Kidney (tissue), 14 donors: ENCODE measurements around the gene ZER1. TPM values are rescaled to one million over a fixed set of nuclear protein-coding genes. Genes with fewer than 3 reads are reported as not detected.

ENCODE experiments used
- DNase-seq, 5 donors: peaks; one replicate each; pipeline ENCODE4 v3.0.0-alpha.2; 2013 to 2020
- FAIRE-seq: peaks from 2 replicates; lab custom pipeline; 2012; peaks lifted over from hg19 to GRCh38; lab: Jason Lieb, UNC
- H3K27ac ChIP-seq, 2 donors: one replicate each; pipeline ENCODE4 v1.7.0; 2013; ENCODE audit warnings: low read depth in 2 of 2, low read length in 2 of 2, inconsistent platforms in 1 of 2
- H3K27me3 ChIP-seq: one replicate; pipeline ENCODE4 v1.7.1; 2013; ENCODE audit warnings: low read length, inconsistent platforms; ENCODE audit not compliant: control insufficient read depth, insufficient read depth
- H3K36me3 ChIP-seq, 3 donors: one replicate each; pipeline versions ENCODE4 v1.7.0 to v1.7.1; 2013; ENCODE audit warnings: low read length in 3 of 3, control low read depth in 1 of 3, inconsistent platforms in 1 of 3; ENCODE audit not compliant: insufficient read depth in 3 of 3, control insufficient read depth in 2 of 3
- H3K4me1 ChIP-seq, 3 donors: one replicate each; pipeline versions ENCODE4 v1.7.0 to v1.7.1; 2013; ENCODE audit warnings: low read length in 3 of 3, inconsistent platforms in 1 of 3, low read depth in 1 of 3; ENCODE audit not compliant: control insufficient read depth in 2 of 3, insufficient read depth in 2 of 3
- H3K4me3 ChIP-seq, 3 donors: one replicate each; pipeline versions ENCODE4 v1.7.0 to v1.8.1; 2013; ENCODE audit warnings: low read length in 3 of 3, control low read depth in 1 of 3, inconsistent platforms in 1 of 3
- H3K9ac ChIP-seq, 3 donors: one replicate each; pipeline versions ENCODE4 v1.7.0 to v1.7.1; 2013; ENCODE audit warnings: low read length in 3 of 3, control low read depth in 1 of 3, inconsistent platforms in 1 of 3
- H3K9me3 ChIP-seq, 3 donors: one replicate each; pipeline versions ENCODE4 v1.7.0 to v1.7.1; 2013; ENCODE audit warnings: low read length in 3 of 3, control low read depth in 1 of 3, inconsistent platforms in 1 of 3; ENCODE audit not compliant: control insufficient read depth in 2 of 3, insufficient read depth in 1 of 3
- CTCF ChIP-seq: IDR thresholded peaks from 3 replicates; pipeline ENCODE4 v1.5.1; 2012; ENCODE audit warnings: mild to moderate bottlenecking, moderate library complexity, borderline replicate concordance; ENCODE audit not compliant: insufficient read depth; ENCODE audit errors: extremely low read depth
- intact Hi-C: fragments of 100-400 bp; cut with DNase I; formaldehyde crosslinking; loops from one replicate; pipeline ENCODE4 v1.11.1; 2022
- polyA plus RNA-seq: library from polyadenylated mRNA; stranded (reverse); fragments of 350-450 nt; fragmentation: Illumina TruSeq; extraction: RNeasy Lipid Tissue Mini Kit (QIAGEN cat#74804); gene quantifications from one replicate; pipeline ENCODE4 v1.2.3, GENCODE V29; 2014; ENCODE audit warnings: low read depth, low replicate concordance; ENCODE audit not compliant: insufficient read depth
- total RNA-seq: library from RNA; stranded (reverse); fragmentation: NEBNext Ultra II Directional; extraction: Animal tissue kit (Norgen Biotek cat#: 25700); gene quantifications from one replicate; pipeline ENCODE4 v1.2.1, GENCODE V29; 2021
- donor health status: control.
- donor health status: control.
- donor health status: control.
- donor health status: control.
- donor health status: control.
- donor health status: DM: yes; HTN: yes; CAD: no.
- donor health status: Normal renal cell carcinoma (clear cell type).

The ZER1 gene
- total and polyA plus RNA-seq, 2 donors from 2014 or later = 31.1 to 43.2 TPM

DNA sequence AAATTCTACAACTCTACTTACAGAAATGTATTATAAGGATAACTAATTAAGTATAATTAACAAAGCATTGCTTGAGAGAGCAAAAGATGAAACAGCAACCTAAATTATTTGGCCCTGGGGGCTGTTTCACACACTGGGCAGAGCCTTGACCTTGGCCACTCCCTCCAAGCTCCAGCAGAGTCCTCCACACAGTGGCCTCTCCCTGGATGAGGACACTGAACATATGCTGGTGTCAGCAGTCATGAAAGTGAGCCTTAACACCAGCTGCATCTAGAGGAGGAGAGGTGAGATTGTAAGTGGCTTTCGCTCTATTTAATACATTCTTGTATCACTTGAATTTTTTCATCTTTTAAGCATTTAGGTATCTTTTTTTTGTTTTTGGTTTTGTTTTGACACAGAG is 24.5 kb downstream of the ZER1 start:
- intact Hi-C loops = no loop called here
- TF ChIP-seq CTCF = no peak
- H3K27me3 ChIP-seq = no peaks in the 10 kb centered on the region
- peaks cover 0 to 10% (median 9%) of the 10 kb centered on the region in 3 donors for H3K36me3 ChIP-seq
- no peak overlapping the region for H3K9ac ChIP-seq
- no peak for FAIRE-seq
- DNase-seq = peak in 1 of 5 donors; percentile 51
- no peak overlapping the region for H3K27ac ChIP-seq
- no peaks in the 10 kb centered on the region for H3K9me3 ChIP-seq
- no peaks in the 10 kb centered on the region for H3K4me1 ChIP-seq
- H3K4me3 ChIP-seq = no peak overlapping the region

GRCh38 chr9:128743421-128743820 is 28.3 kb downstream of the ZER1 start:
- Histone ChIP-seq H3K27me3 (no peaks in the 10 kb centered on the region), H3K27ac (no peak overlapping the region), H3K36me3 (peaks cover 0 to 24% (median 10%) of the 10 kb centered on the region in 3 donors), H3K9ac (no peak overlapping the region), H3K4me1 (no peaks in the 10 kb centered on the region), H3K4me3 (no peak overlapping the region), H3K9me3 (no peaks in the 10 kb centered on the region)
- no peak for FAIRE-seq
- intact Hi-C loops = no loop called here
- DNase-seq = no peak
- no peak for TF ChIP-seq CTCF

DNA sequence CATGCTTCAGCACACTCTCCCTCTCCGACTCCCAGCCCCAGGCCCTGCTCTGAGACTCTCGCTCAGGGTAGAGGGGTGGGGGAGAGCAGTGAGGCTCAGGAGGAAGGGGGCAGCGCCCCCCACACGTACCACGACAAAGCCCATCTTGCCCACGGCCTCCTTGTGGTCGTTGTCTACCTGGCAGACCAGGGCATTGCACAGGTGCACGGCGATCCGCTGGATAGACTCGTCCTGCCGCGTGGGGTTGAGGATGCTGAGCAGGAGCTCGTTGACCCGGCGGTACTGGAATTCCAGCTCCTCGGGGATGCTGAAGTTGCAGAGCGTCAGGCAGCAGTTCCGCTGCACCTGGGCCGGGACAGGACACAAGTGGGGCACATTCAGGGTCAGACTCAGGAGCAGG is 29.3 kb downstream of the ZER1 start:
- H3K27me3 ChIP-seq = no peaks in the 10 kb centered on the region
- no peak overlapping the region for H3K4me3 ChIP-seq
- H3K27ac ChIP-seq = no peak overlapping the region
- no peak for DNase-seq
- intact Hi-C loops = no loop called here
- H3K36me3 ChIP-seq = peaks cover 0 to 24% (median 11%) of the 10 kb centered on the region in 3 donors
- no peaks in the 10 kb centered on the region for H3K4me1 ChIP-seq
- H3K9me3 ChIP-seq = no peaks in the 10 kb centered on the region
- no peak for TF ChIP-seq CTCF
- no peak overlapping the region for H3K9ac ChIP-seq
- no peak for FAIRE-seq

DNA sequence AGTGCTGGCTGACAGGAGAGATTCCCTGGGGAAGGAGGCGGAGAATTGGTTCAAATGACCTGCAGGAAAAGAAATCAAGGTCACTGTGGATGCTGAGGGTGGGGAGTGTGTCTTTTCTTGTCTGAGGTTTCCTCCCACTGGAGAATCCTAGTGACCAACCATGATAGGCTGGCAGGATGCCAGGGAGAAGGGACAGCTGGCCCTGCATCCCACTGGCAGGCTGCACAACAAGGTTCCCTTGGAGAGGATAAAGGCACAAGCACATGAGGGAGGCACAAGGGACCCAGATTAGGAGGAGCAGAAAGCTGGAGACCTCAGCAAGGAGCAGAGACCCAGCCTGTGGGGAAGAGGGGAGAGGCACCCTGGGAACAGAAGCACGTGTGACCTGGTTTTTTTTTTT is 36.4 kb downstream of the ZER1 start:
- H3K9me3 ChIP-seq = no peaks in the 10 kb centered on the region
- intact Hi-C loops = no loop called here
- FAIRE-seq (no peak), DNase-seq (peak in 2 of 5 donors; percentile 19 to 53)
- no peak overlapping the region for H3K4me3 ChIP-seq
- no peaks in the 10 kb centered on the region for H3K27me3 ChIP-seq
- H3K9ac ChIP-seq = no peak overlapping the region
- H3K4me1 ChIP-seq = peaks cover 0 to 2% (median 0%) of the 10 kb centered on the region in 3 donors
- H3K27ac ChIP-seq = no peak overlapping the region
- TF ChIP-seq CTCF = no peak
- peaks cover 0 to 20% (median 10%) of the 10 kb centered on the region in 3 donors for H3K36me3 ChIP-seq
